ENCODE measurements around the gene SLC40A1.

SLC40A1 gene

GRCh38 chr2:189581354-189582139 is 961 bp upstream of the SLC40A1 start:
- Histone ChIP-seq H3K27ac (no peak overlapping the region), H3K4me3 (peak overlapping the region; percentile 92), H3K9ac (ENCODE audit: insufficient read length) (peak overlapping the region; percentile 82), H3K36me3 (ENCODE audit: insufficient read depth, low read length) (no peaks in the 10 kb centered on the region), H3K9me3 (ENCODE audit: low read depth, low read length) (no peaks in the 10 kb centered on the region)
- TF ChIP-seq FOXP2 (optimal IDR thresholded peaks at IDR 0.05; ENCODE audit: control extremely low read depth, extremely low read length, insufficient read depth) (no peak), EZH2 (IDR thresholded peaks at IDR 0.05) (no peak), POLR2AphosphoS5 (IDR thresholded peaks at IDR 0.05; ENCODE audit: borderline replicate concordance, low read depth, low read length) (no peak)
- DNase-seq (ENCODE audit: low read depth, low spot score) = no peak

- peak overlapping the region; percentile 70; the same call in 1 of the 2 replicates for H3K27ac ChIP-seq
- H3K4me3 ChIP-seq = peak overlapping the region; percentile 92
- peak overlapping the region; percentile 82 for H3K9ac ChIP-seq (ENCODE audit: insufficient read length)
- TF ChIP-seq EZH2 (IDR thresholded peaks at IDR 0.05) (no peak), FOXP2 (optimal IDR thresholded peaks at IDR 0.05; ENCODE audit: control extremely low read depth, extremely low read length, insufficient read depth) (no peak), POLR2AphosphoS5 (IDR thresholded peaks at IDR 0.05; ENCODE audit: borderline replicate concordance, low read depth, low read length) (no peak)
- no peak for DNase-seq (ENCODE audit: low read depth, low spot score)
- H3K9me3 ChIP-seq (ENCODE audit: low read depth, low read length) = no peaks in the 10 kb centered on the region
- H3K36me3 ChIP-seq (ENCODE audit: insufficient read depth, low read length) = peaks cover 4% of the 10 kb centered on the region
Observed at GRCh38 chr2:189580241-189580651, 340 bp downstream of the SLC40A1 start.

- Histone ChIP-seq H3K36me3 (ENCODE audit: insufficient read depth, low read length) (peaks cover 10% of the 10 kb centered on the region), H3K9me3 (ENCODE audit: low read depth, low read length) (no peaks in the 10 kb centered on the region), H3K9ac (ENCODE audit: insufficient read length) (peak overlapping the region; percentile 82), H3K4me3 (peak overlapping the region; percentile 92), H3K27ac (no peak overlapping the region; the same call in 1 of the 2 replicates)
- DNase-seq (ENCODE audit: low read depth, low spot score) = no peak
- no peak for TF ChIP-seq EZH2 (IDR thresholded peaks at IDR 0.05)
Observed at GRCh38 chr2:189579585-189580186, 900 bp downstream of the SLC40A1 start.

DNA sequence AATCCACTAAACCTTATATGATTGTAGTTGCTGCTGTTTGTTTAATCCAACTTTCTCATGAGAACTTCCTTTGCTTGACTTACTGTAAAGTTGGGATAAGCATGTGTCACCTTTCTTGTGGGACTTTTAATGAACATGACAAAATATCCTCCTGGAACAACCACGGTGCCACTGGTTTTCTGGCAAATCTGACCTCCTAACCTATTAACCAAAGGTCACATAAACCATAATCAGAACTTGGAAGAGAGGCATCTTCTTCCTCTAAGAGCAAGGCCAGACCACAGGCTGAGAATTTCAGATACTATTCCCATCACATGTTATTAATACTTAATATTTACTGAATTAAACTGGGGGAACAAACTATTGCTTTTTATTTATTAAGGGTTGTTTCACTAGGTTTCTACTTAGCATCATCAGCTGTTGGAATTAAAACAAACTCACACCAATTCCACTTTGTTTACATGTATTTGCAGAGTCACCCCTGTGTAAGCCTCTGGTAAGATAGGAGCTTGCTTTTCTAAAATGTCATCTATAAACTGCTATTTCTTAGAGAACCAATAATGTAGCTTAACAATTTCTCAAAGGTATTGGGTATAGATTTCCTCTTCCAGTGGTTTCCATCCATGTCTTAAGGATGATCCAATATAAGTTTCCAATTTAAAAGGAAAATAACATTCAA is 2.2 kb downstream of the SLC40A1 start:
- H3K9me3 ChIP-seq (ENCODE audit: low read depth, low read length) = no peaks in the 10 kb centered on the region
- H3K27ac ChIP-seq = no peak overlapping the region
- no peak overlapping the region for H3K4me3 ChIP-seq
- no peak for DNase-seq (ENCODE audit: low read depth, low spot score)
- no peak overlapping the region for H3K9ac ChIP-seq (ENCODE audit: insufficient read length)
- H3K36me3 ChIP-seq (ENCODE audit: insufficient read depth, low read length) = peaks cover 22% of the 10 kb centered on the region
- no peak for TF ChIP-seq EZH2 (IDR thresholded peaks at IDR 0.05)
- TF ChIP-seq POLR2AphosphoS5 (IDR thresholded peaks at IDR 0.05; ENCODE audit: borderline replicate concordance, low read depth, low read length) = no peak
- no peak for TF ChIP-seq FOXP2 (optimal IDR thresholded peaks at IDR 0.05; ENCODE audit: control extremely low read depth, extremely low read length, insufficient read depth)

DNA sequence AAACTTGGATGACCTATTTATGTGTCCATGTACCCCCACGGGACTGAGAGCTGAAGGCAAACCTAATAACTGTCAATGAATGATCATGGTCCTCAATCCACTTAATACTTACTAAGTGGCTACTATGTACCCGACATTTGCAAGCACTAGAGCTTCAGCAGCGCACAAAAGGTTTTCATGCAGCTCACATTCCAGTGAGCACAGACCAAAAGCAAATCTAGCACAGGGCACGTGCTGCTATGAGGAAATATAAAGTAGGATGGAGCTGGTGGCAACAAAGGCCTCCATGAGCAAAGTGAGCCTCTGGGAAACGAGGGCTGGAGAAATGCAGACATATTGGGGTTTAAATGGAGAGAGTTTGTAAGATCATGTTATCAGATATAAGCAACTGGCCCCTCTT is 3.5 kb downstream of the SLC40A1 start:
- no peak overlapping the region for H3K27ac ChIP-seq
- no peak overlapping the region for H3K9ac ChIP-seq (ENCODE audit: insufficient read length)
- no peaks in the 10 kb centered on the region for H3K9me3 ChIP-seq (ENCODE audit: low read depth, low read length)
- no peak overlapping the region for H3K4me3 ChIP-seq
- H3K36me3 ChIP-seq (ENCODE audit: insufficient read depth, low read length) = peaks cover 35% of the 10 kb centered on the region
- TF ChIP-seq POLR2AphosphoS5 (IDR thresholded peaks at IDR 0.05; ENCODE audit: borderline replicate concordance, low read depth, low read length) (no peak), EZH2 (IDR thresholded peaks at IDR 0.05) (no peak), FOXP2 (optimal IDR thresholded peaks at IDR 0.05; ENCODE audit: control extremely low read depth, extremely low read length, insufficient read depth) (no peak)
- no peak for DNase-seq (ENCODE audit: low read depth, low spot score)

GRCh38 chr2:189576396-189576795 is 4.2 kb downstream of the SLC40A1 start:
- Histone ChIP-seq H3K27ac (no peak overlapping the region), H3K9me3 (ENCODE audit: low read depth, low read length) (no peaks in the 10 kb centered on the region), H3K36me3 (ENCODE audit: insufficient read depth, low read length) (peaks cover 41% of the 10 kb centered on the region), H3K9ac (ENCODE audit: insufficient read length) (no peak overlapping the region), H3K4me3 (no peak overlapping the region)
- DNase-seq (ENCODE audit: low read depth, low spot score) = no peak
- TF ChIP-seq FOXP2 (optimal IDR thresholded peaks at IDR 0.05; ENCODE audit: control extremely low read depth, extremely low read length, insufficient read depth) (no peak), POLR2AphosphoS5 (IDR thresholded peaks at IDR 0.05; ENCODE audit: borderline replicate concordance, low read depth, low read length) (no peak), EZH2 (IDR thresholded peaks at IDR 0.05) (no peak)

GRCh38 chr2:189574793-189575475 is 5.7 kb downstream of the SLC40A1 start:
- DNase-seq (ENCODE audit: low read depth, low spot score) = no peak
- Histone ChIP-seq H3K27ac (no peak overlapping the region), H3K9me3 (ENCODE audit: low read depth, low read length) (no peaks in the 10 kb centered on the region), H3K36me3 (ENCODE audit: insufficient read depth, low read length) (peaks cover 48% of the 10 kb centered on the region), H3K9ac (ENCODE audit: insufficient read length) (no peak overlapping the region), H3K4me3 (no peak overlapping the region)
- no peak for TF ChIP-seq EZH2 (IDR thresholded peaks at IDR 0.05)
- no peak for TF ChIP-seq POLR2AphosphoS5 (IDR thresholded peaks at IDR 0.05; ENCODE audit: borderline replicate concordance, low read depth, low read length)
- no peak for TF ChIP-seq FOXP2 (optimal IDR thresholded peaks at IDR 0.05; ENCODE audit: control extremely low read depth, extremely low read length, insufficient read depth)

DNA sequence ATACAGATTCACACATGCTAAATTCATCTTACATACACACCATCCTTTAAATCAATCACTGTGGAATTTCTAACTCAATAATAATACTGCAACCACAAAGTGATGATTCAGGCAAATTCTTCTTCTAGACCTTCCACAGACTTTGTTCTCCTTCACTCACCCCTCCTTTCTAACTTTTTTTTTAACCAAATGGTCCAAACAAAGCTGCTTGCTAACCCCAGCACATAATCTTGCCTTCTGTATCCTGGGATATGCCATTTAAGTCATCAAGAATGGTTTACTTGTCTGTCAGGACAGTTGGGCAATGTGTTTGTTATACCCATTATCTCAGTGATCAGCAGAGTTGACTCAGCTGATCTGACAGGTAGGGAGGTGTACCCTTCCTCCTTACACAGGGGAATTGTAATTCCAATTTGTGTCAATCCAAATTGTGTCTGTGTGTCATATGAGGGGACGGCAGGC is 10.0 kb downstream of the SLC40A1 start:
- no peak for TF ChIP-seq POLR2AphosphoS5 (IDR thresholded peaks at IDR 0.05; ENCODE audit: borderline replicate concordance, low read depth, low read length)
- H3K27ac ChIP-seq = peak overlapping the region; percentile 90
- no peak overlapping the region for H3K9ac ChIP-seq (ENCODE audit: insufficient read length)
- H3K9me3 ChIP-seq (ENCODE audit: low read depth, low read length) = peaks cover 4% of the 10 kb centered on the region; the same call in 1 of the 2 replicates
- peaks cover 79% of the 10 kb centered on the region for H3K36me3 ChIP-seq (ENCODE audit: insufficient read depth, low read length)
- no peak for DNase-seq (ENCODE audit: low read depth, low spot score)
- H3K4me3 ChIP-seq = peak overlapping the region; percentile 7; the same call in 1 of the 2 replicates
